ENCODE measurements around the gene BLOC1S6. TPM values are rescaled to one million over a fixed set of nuclear protein-coding genes. Genes with fewer than 3 reads are reported as not detected.

BLOC1S6 gene
- total RNA-seq, 1 experiment from 2014 or later: 67.6 TPM

- DNase-seq (ENCODE audit: low read depth): no peak
These were observed 1.2 kb downstream of the BLOC1S6 start for GRCh38 chr15:45588219-45588875.

GRCh38 chr15:45589256-45589655 lies 2.1 kb downstream of the BLOC1S6 start:
- DNase-seq (ENCODE audit: low read depth): no peak

GRCh38 chr15:45594319-45594718 lies 7.1 kb downstream of the BLOC1S6 start:
- DNase-seq (ENCODE audit: low read depth): no peak

- no peak for DNase-seq (ENCODE audit: low read depth)
These were observed 7.8 kb downstream of the BLOC1S6 start for GRCh38 chr15:45594835-45595530.

GRCh38 chr15:45603881-45604280 lies 16.7 kb downstream of the BLOC1S6 start:
- no peak for DNase-seq (ENCODE audit: low read depth)

GRCh38 chr15:45604326-45604725 lies 17.1 kb downstream of the BLOC1S6 start:
- DNase-seq (ENCODE audit: low read depth): no peak

- DNase-seq (ENCODE audit: low read depth): no peak
These were observed 19.2 kb downstream of the BLOC1S6 start for GRCh38 chr15:45606413-45606812.

- DNase-seq (ENCODE audit: low read depth): no peak
These were observed 19.7 kb downstream of the BLOC1S6 start for GRCh38 chr15:45606841-45607240.

GRCh38 chr15:45611305-45611704 lies 24.1 kb downstream of the BLOC1S6 start:
- no peak for DNase-seq (ENCODE audit: low read depth)

- DNase-seq (ENCODE audit: low read depth): no peak
These were observed 25.7 kb downstream of the BLOC1S6 start for GRCh38 chr15:45612790-45613415.

- DNase-seq (ENCODE audit: low read depth): no peak
These were observed 29.7 kb downstream of the BLOC1S6 start for GRCh38 chr15:45616901-45617323.

- no peak for DNase-seq (ENCODE audit: low read depth)
These were observed 31.6 kb downstream of the BLOC1S6 start for GRCh38 chr15:45618813-45619212.

GRCh38 chr15:45628136-45628535 lies 41.0 kb downstream of the BLOC1S6 start:
- DNase-seq (ENCODE audit: low read depth): no peak

- peak; percentile 65 for DNase-seq (ENCODE audit: low read depth)
These were observed 43.9 kb downstream of the BLOC1S6 start for GRCh38 chr15:45630917-45631691.

- DNase-seq (ENCODE audit: low read depth): no peak
These were observed 44.6 kb downstream of the BLOC1S6 start for GRCh38 chr15:45631776-45632175.

- DNase-seq (ENCODE audit: low read depth): peak; percentile 76
These were observed 47.4 kb downstream of the BLOC1S6 start, which contains the start of gene SQOR for GRCh38 chr15:45634432-45635190. Gene SQOR (plus strand): TSS chr15:45635029. CDS start chr15:45658924, 23,895 bp downstream.

GRCh38 chr15:45635191-45635638 lies 48.0 kb downstream of the BLOC1S6 start:
- DNase-seq (ENCODE audit: low read depth): peak; percentile 54

GRCh38 chr15:45635763-45636292 lies 48.6 kb downstream of the BLOC1S6 start:
- no peak for DNase-seq (ENCODE audit: low read depth)

GRCh38 chr15:45637141-45637540 lies 50.0 kb downstream of the BLOC1S6 start:
- no peak for DNase-seq (ENCODE audit: low read depth)

GRCh38 chr15:45637552-45638033 lies 50.4 kb downstream of the BLOC1S6 start:
- DNase-seq (ENCODE audit: low read depth): peak; percentile 77

- peak; percentile 85 for DNase-seq (ENCODE audit: low read depth)
These were observed 53.4 kb downstream of the BLOC1S6 start for GRCh38 chr15:45640616-45641015.
